Ovary (tissue), 3 donors: ENCODE results near the gene SMCR8.

ENCODE experiments used
- CTCF ChIP-seq, 3 donors: fragments of 450-650 bp in 2 of 3; fragments of 200-600 bp in 1 of 3; IDR thresholded peaks; one replicate each; pipeline versions ENCODE4 v1.5.1 to v1.8.0; 2016 to 2022; ENCODE audit warnings: antibody characterized with exemption in 3 of 3, mild to moderate bottlenecking in 1 of 3
- EP300 ChIP-seq: sonication (generic); formaldehyde crosslinking; IDR thresholded peaks from one replicate; pipeline ENCODE4 v1.6.1; 2017; ENCODE audit warnings: antibody characterized with exemption
- POLR2A ChIP-seq: fragments of 450-650 bp; IDR thresholded peaks from one replicate; pipeline ENCODE4 v1.6.1; 2017; ENCODE audit warnings: antibody characterized with exemption, mild to moderate bottlenecking, moderate library complexity
- donor health status: DM: no; HTN: no; CAD: no.

- TF ChIP-seq CTCF (IDR thresholded peaks at IDR 0.05) (no peak), POLR2A (no peak), EP300 (no peak)
These were observed 38.4 kb downstream of the SMCR8 start for GRCh38 chr17:18353541-18353940.
